HepG2 (cell line): ENCODE results near the gene ENTPD6.

ENCODE experiments used
- POLR2A ChIP-seq, 2 experiments: IDR thresholded peaks; 2 replicates each; pipeline ENCODE4 v1.6.1; 2011; ENCODE audit warnings: low read depth in 2 of 2, low read length in 2 of 2, mild to moderate bottlenecking in 1 of 2, moderate library complexity in 1 of 2; ENCODE audit not compliant: insufficient read depth in 1 of 2
- SCMH1 ChIP-seq: sonication (generic); formaldehyde crosslinking; IDR thresholded peaks from 2 replicates; pipeline ENCODE4 v1.9.0; 2021; ENCODE audit warnings: missing genetic modification reagents, mild to moderate bottlenecking, borderline replicate concordance
- SP1 ChIP-seq, 2 experiments: fragments of 450-650 bp in 1 of 2; sonication (generic) in 1 of 2; formaldehyde crosslinking in 1 of 2; IDR thresholded peaks; 2 replicates each; pipeline versions ENCODE4 v1.4.0 to v1.6.1; 2016 to 2020; ENCODE audit warnings: missing genetic modification reagents in 1 of 2
- ZNF136 ChIP-seq: sonication (generic); formaldehyde crosslinking; IDR thresholded peaks from 2 replicates; pipeline ENCODE4 v1.8.1; 2022; ENCODE audit warnings: low read depth, mild to moderate bottlenecking, moderate library complexity, missing genetic modification reagents

- TF ChIP-seq SP1 (IDR thresholded peaks at IDR 0.05) (no peak), SP1 (CRISPR knock-in tag; IDR thresholded peaks at IDR 0.05) (no peak), SCMH1 (CRISPR knock-in tag) (no peak), ZNF136 (CRISPR knock-in tag) (no peak), POLR2A (IDR thresholded peaks at IDR 0.05; ENCODE audit: insufficient read depth in 1 of 2, low read depth in 2 of 2, low read length in 2 of 2) (no peak)
These were observed 16.7 kb upstream of the ENTPD6 start for GRCh38 chr20:25178563-25179438.
